Esophagus squamous epithelium (tissue), 5 donors: ENCODE results near the gene KCND1. TPM values are rescaled to one million over a fixed set of nuclear protein-coding genes. Genes with fewer than 3 reads are reported as not detected.
A peak's percentile ranks its signal among the peaks of the same experiment; 100 is the strongest.

ENCODE experiments used
- DNase-seq: peaks from one replicate; lab custom pipeline; 2025; lab: John Stamatoyannopoulos, UW
- H3K27ac ChIP-seq, 4 donors: fragments of 200-600 bp; sonication (generic); one replicate each; pipeline ENCODE4 v1.5.1; 2016 to 2019; ENCODE audit warnings: mild to moderate bottlenecking in 1 of 4
- H3K27me3 ChIP-seq, 4 donors: fragments of 200-600 bp; sonication (generic); 1 replicate in 3 of 4; 2 replicates in 1 of 4; pipeline versions ENCODE4 v1.5.1 to v1.6.0; 2017 to 2021; ENCODE audit warnings: antibody characterized with exemption in 1 of 4
- H3K36me3 ChIP-seq, 3 donors: fragments of 200-600 bp; sonication (generic); one replicate each; pipeline ENCODE4 v1.5.1; 2016 to 2019
- H3K4me1 ChIP-seq, 3 donors: fragments of 200-600 bp; sonication (generic); one replicate each; pipeline ENCODE4 v1.5.1; 2017 to 2019
- H3K4me3 ChIP-seq, 4 donors: fragments of 200-600 bp; sonication (generic); 1 replicate in 3 of 4; 2 replicates in 1 of 4; pipeline ENCODE4 v1.5.1; 2016 to 2019; ENCODE audit warnings: mild to moderate bottlenecking in 2 of 4, moderate library complexity in 1 of 4
- H3K9me3 ChIP-seq, 3 donors: fragments of 200-600 bp; sonication (generic); one replicate each; pipeline ENCODE4 v1.5.1; 2016 to 2019
- POLR2A ChIP-seq, 4 donors: fragments of 450-650 bp; IDR thresholded peaks; one replicate each; pipeline ENCODE4 v1.6.1; 2017; ENCODE audit warnings: antibody characterized with exemption in 4 of 4, mild to moderate bottlenecking in 4 of 4, moderate library complexity in 3 of 4
- WGBS, 2 donors: methylation state at CpG; one replicate each; pipeline ENCODE4 v1.1.5; 2018; 5-methylcytosine and 5-hydroxymethylcytosine counted together
- intact Hi-C: fragments of 100-400 bp; cut with DNase I; formaldehyde crosslinking; loops from one replicate; pipeline ENCODE4 v1.15.0; 2022
- total RNA-seq, 4 donors: library from RNA; depleted of rRNA; stranded (reverse); fragments of >200 nt; gene quantifications; one replicate each; pipeline ENCODE4 v1.1.0, GENCODE V29; 2016
- TF ChIP-seq, protein P1 (sequence below), 6 experiments: fragments of 450-650 bp in 4 of 6; fragments of 200-600 bp in 2 of 6; sonication (generic) in 2 of 6; IDR thresholded peaks; one replicate each; pipeline ENCODE4 v1.5.1; 2016 to 2019; ENCODE audit warnings: antibody characterized with exemption in 6 of 6, mild to moderate bottlenecking in 4 of 6, moderate library complexity in 4 of 6
- donor health status: DM: yes; HTN: yes; CAD: no.

Gene KCND1
- total RNA-seq, 4 donors from 2014 or later, result 0.04 to 0.57 (median 0.53) TPM; not detected in 1

GRCh38 chrX:48975541-48975940 lies 3.9 kb upstream of the KCND1 start:
- H3K9me3 ChIP-seq, result no peaks in the 10 kb centered on the region
- no peak overlapping the region for H3K4me3 ChIP-seq
- WGBS, 2 donors, result 81 to 90% methylated on average over 5 of the region's 5 CpGs
- TF ChIP-seq, protein P1, sequence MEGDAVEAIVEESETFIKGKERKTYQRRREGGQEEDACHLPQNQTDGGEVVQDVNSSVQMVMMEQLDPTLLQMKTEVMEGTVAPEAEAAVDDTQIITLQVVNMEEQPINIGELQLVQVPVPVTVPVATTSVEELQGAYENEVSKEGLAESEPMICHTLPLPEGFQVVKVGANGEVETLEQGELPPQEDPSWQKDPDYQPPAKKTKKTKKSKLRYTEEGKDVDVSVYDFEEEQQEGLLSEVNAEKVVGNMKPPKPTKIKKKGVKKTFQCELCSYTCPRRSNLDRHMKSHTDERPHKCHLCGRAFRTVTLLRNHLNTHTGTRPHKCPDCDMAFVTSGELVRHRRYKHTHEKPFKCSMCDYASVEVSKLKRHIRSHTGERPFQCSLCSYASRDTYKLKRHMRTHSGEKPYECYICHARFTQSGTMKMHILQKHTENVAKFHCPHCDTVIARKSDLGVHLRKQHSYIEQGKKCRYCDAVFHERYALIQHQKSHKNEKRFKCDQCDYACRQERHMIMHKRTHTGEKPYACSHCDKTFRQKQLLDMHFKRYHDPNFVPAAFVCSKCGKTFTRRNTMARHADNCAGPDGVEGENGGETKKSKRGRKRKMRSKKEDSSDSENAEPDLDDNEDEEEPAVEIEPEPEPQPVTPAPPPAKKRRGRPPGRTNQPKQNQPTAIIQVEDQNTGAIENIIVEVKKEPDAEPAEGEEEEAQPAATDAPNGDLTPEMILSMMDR (IDR thresholded peaks at IDR 0.05), result no peak
- no peak for TF ChIP-seq POLR2A (IDR thresholded peaks at IDR 0.05)
- peaks cover 0 to 15% (median 0%) of the 10 kb centered on the region in 3 donors for H3K4me1 ChIP-seq
- H3K36me3 ChIP-seq, result peaks cover 0 to 66% (median 0%) of the 10 kb centered on the region in 3 donors
- intact Hi-C loops, result no loop called here
- H3K27me3 ChIP-seq, result no peaks in the 10 kb centered on the region
- DNase-seq, result no peak
- no peak overlapping the region for H3K27ac ChIP-seq

- Histone ChIP-seq H3K36me3 (peaks cover 0 to 61% (median 0%) of the 10 kb centered on the region in 3 donors), H3K27me3 (no peaks in the 10 kb centered on the region), H3K27ac (no peak overlapping the region), H3K4me1 (peaks cover 0 to 15% (median 0%) of the 10 kb centered on the region in 3 donors), H3K4me3 (no peak overlapping the region), H3K9me3 (no peaks in the 10 kb centered on the region)
- intact Hi-C loops, result no loop called here
- no peak for DNase-seq
- no peak for TF ChIP-seq POLR2A (IDR thresholded peaks at IDR 0.05)
- TF ChIP-seq, protein P1 (IDR thresholded peaks at IDR 0.05), result no peak
- WGBS, 2 donors, result 86% methylated on average over 2 of the region's 7 CpGs; no CpG with 5 or more reads in 1 of the 2 donors
Observed at GRCh38 chrX:48975041-48975440, 3.4 kb upstream of the KCND1 start.

GRCh38 chrX:48974574-48974973 lies 2.9 kb upstream of the KCND1 start:
- 69 to 77% methylated on average over 2 of the region's 2 CpGs for WGBS, 2 donors
- Histone ChIP-seq H3K36me3 (peaks cover 0 to 56% (median 0%) of the 10 kb centered on the region in 3 donors), H3K4me1 (peaks cover 0 to 15% (median 0%) of the 10 kb centered on the region in 3 donors), H3K27ac (no peak overlapping the region), H3K27me3 (no peaks in the 10 kb centered on the region), H3K9me3 (no peaks in the 10 kb centered on the region), H3K4me3 (no peak overlapping the region)
- intact Hi-C loops, result no loop called here
- DNase-seq, result no peak
- TF ChIP-seq, protein P1 (IDR thresholded peaks at IDR 0.05), result no peak
- TF ChIP-seq POLR2A (IDR thresholded peaks at IDR 0.05), result no peak

GRCh38 chrX:48974033-48974432 lies 2.4 kb upstream of the KCND1 start:
- no peaks in the 10 kb centered on the region for H3K27me3 ChIP-seq
- peaks cover 0 to 15% (median 0%) of the 10 kb centered on the region in 3 donors for H3K4me1 ChIP-seq
- no peaks in the 10 kb centered on the region for H3K9me3 ChIP-seq
- H3K36me3 ChIP-seq, result peaks cover 0 to 53% (median 0%) of the 10 kb centered on the region in 3 donors
- 82 to 88% methylated on average over 3 of the region's 3 CpGs for WGBS, 2 donors
- TF ChIP-seq, protein P1 (IDR thresholded peaks at IDR 0.05), result no peak
- H3K4me3 ChIP-seq, result no peak overlapping the region
- intact Hi-C loops, result no loop called here
- DNase-seq, result no peak
- no peak overlapping the region for H3K27ac ChIP-seq

GRCh38 chrX:48972220-48973164 lies 848 bp upstream of the KCND1 start:
- intact Hi-C loops, result no loop called here
- Histone ChIP-seq H3K27ac (peak overlapping the region in 3 of 4 donors; percentile 7 to 75 (median 48)), H3K4me1 (peaks cover 0 to 15% (median 0%) of the 10 kb centered on the region in 3 donors), H3K36me3 (peaks cover 0 to 38% (median 0%) of the 10 kb centered on the region in 3 donors), H3K27me3 (no peaks in the 10 kb centered on the region), H3K4me3 (peak overlapping the region in 3 of 4 donors; percentile 28 to 52 (median 36)), H3K9me3 (no peaks in the 10 kb centered on the region)
- DNase-seq, result no peak
- 38 to 41% methylated on average over 5 of the region's 13 CpGs for WGBS, 2 donors
- no peak for TF ChIP-seq POLR2A (IDR thresholded peaks at IDR 0.05)
- TF ChIP-seq, protein P1 (IDR thresholded peaks at IDR 0.05), result peak; percentile 6 to 54 (median 32)
